OCI-LY1 (cell line): ENCODE data around the gene ACTL8.

ENCODE experiments used
- H2AFZ ChIP-seq: fragments of 200-600 bp; sonication (generic), shearing (Covaris generic); 2 replicates; pipeline ENCODE4 v1.6.0; 2014; ENCODE audit warnings: antibody characterized with exemption, mild to moderate bottlenecking, low read length
- H3F3A ChIP-seq: fragments of 200-600 bp; sonication (generic), shearing (Covaris generic); 2 replicates; pipeline ENCODE4 v1.6.0; 2014; ENCODE audit warnings: mild to moderate bottlenecking, antibody characterized with exemption, low read length, moderate library complexity; ENCODE audit not compliant: insufficient read depth
- H3K27ac ChIP-seq: fragments of 200-600 bp; sonication (generic); 2 replicates; pipeline ENCODE4 v1.5.1; 2014; ENCODE audit warnings: low read length, mixed run types, mild to moderate bottlenecking, low read depth; ENCODE audit not compliant: poor library complexity, severe bottlenecking
- H3K27me3 ChIP-seq: fragments of 200-600 bp; sonication (generic); 2 replicates; pipeline ENCODE4 v1.6.0; 2014; ENCODE audit warnings: antibody characterized with exemption, mild to moderate bottlenecking, low read length, moderate library complexity; ENCODE audit not compliant: insufficient read depth
- H3K36me3 ChIP-seq: fragments of 200-600 bp; sonication (generic); 2 replicates; pipeline ENCODE4 v1.6.1; 2014; ENCODE audit warnings: mild to moderate bottlenecking, antibody characterized with exemption, low read length, moderate library complexity, mixed read lengths; ENCODE audit not compliant: insufficient read depth
- H3K4me1 ChIP-seq: fragments of 200-600 bp; sonication (generic); 2 replicates; pipeline ENCODE4 v1.5.1; 2014; ENCODE audit warnings: mild to moderate bottlenecking, low read length, moderate library complexity; ENCODE audit not compliant: insufficient read depth, severe bottlenecking
- H3K4me2 ChIP-seq: fragments of 200-600 bp; sonication (generic), shearing (Covaris generic); 2 replicates; pipeline ENCODE4 v1.6.1; 2014; ENCODE audit warnings: low read length
- H3K4me3 ChIP-seq: fragments of 200-600 bp; sonication (generic); 2 replicates; pipeline ENCODE4 v1.5.1; 2014; ENCODE audit warnings: low read length, low read depth, mild to moderate bottlenecking, mixed read lengths; ENCODE audit not compliant: poor library complexity, severe bottlenecking
- H3K79me2 ChIP-seq: fragments of 200-600 bp; shearing (Covaris generic); 2 replicates; pipeline ENCODE4 v1.6.1; 2016; ENCODE audit warnings: mixed run types, low read length, mixed read lengths; ENCODE audit not compliant: insufficient read depth
- H3K9ac ChIP-seq: fragments of 200-600 bp; sonication (generic), shearing (Covaris generic); 2 replicates; pipeline ENCODE4 v1.6.1; 2014; ENCODE audit warnings: mild to moderate bottlenecking, low read length, mixed read lengths
- H3K9me2 ChIP-seq: fragments of 200-600 bp; sonication (generic), shearing (Covaris generic); 2 replicates; pipeline ENCODE4 v1.6.1; 2014; ENCODE audit warnings: low read depth, mild to moderate bottlenecking, low read length, mixed read lengths
- H3K9me3 ChIP-seq: fragments of 200-600 bp; shearing (Covaris generic); 2 replicates; pipeline ENCODE4 v1.6.1; 2014; ENCODE audit warnings: low read length, mixed read lengths
- H4K20me1 ChIP-seq: fragments of 200-600 bp; sonication (generic), shearing (Covaris generic); 2 replicates; pipeline ENCODE4 v1.6.0; 2016; ENCODE audit warnings: mild to moderate bottlenecking, low read length; ENCODE audit not compliant: insufficient read depth
- EZH2 ChIP-seq: fragments of 200-600 bp; sonication (generic), shearing (Covaris generic); IDR thresholded peaks from 2 replicates; pipeline ENCODE4 v1.8.0; 2017; ENCODE audit warnings: borderline replicate concordance, mixed run types, mild to moderate bottlenecking, antibody characterized with exemption, low read length, moderate library complexity, mixed read lengths
- TF ChIP-seq, protein P1 (sequence below): fragments of 200-600 bp; sonication (generic), shearing (Covaris generic); IDR thresholded peaks from 2 replicates; pipeline ENCODE4 v1.5.1; 2017; ENCODE audit warnings: mild to moderate bottlenecking, antibody characterized with exemption, low read length, moderate library complexity, mixed read lengths

The ACTL8 gene

DNA sequence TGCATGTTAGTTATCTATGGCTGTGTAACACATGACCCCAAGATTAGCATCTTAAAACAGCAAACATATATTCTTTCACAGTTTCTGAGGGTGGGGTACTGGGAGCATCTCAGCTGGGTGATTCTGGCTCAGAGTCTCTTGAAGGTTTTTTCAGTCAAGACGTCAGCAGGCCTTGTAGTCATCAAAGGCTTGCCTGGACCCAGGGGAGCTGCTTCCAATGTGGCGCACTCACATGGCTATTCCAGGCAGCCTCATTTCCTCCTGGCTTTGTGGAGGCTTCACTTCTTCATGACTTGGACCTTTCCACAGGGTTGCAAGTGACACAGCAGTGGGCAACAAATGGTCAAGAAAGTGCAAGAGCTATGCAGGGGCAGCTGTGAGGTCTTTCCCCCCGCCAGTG is 114.7 kb downstream of the ACTL8 start:
- H3K4me2 ChIP-seq: no peak overlapping the region
- no peak overlapping the region for H3K4me3 ChIP-seq
- no peaks in the 10 kb centered on the region for H3F3A ChIP-seq
- H3K9me2 ChIP-seq: no peaks in the 10 kb centered on the region
- no peaks in the 10 kb centered on the region for H4K20me1 ChIP-seq
- H3K9me3 ChIP-seq: no peaks in the 10 kb centered on the region
- H3K79me2 ChIP-seq: no peaks in the 10 kb centered on the region
- no peak overlapping the region for H3K27ac ChIP-seq
- no peaks in the 10 kb centered on the region for H3K27me3 ChIP-seq
- no peaks in the 10 kb centered on the region for H3K36me3 ChIP-seq
- TF ChIP-seq, protein P1, sequence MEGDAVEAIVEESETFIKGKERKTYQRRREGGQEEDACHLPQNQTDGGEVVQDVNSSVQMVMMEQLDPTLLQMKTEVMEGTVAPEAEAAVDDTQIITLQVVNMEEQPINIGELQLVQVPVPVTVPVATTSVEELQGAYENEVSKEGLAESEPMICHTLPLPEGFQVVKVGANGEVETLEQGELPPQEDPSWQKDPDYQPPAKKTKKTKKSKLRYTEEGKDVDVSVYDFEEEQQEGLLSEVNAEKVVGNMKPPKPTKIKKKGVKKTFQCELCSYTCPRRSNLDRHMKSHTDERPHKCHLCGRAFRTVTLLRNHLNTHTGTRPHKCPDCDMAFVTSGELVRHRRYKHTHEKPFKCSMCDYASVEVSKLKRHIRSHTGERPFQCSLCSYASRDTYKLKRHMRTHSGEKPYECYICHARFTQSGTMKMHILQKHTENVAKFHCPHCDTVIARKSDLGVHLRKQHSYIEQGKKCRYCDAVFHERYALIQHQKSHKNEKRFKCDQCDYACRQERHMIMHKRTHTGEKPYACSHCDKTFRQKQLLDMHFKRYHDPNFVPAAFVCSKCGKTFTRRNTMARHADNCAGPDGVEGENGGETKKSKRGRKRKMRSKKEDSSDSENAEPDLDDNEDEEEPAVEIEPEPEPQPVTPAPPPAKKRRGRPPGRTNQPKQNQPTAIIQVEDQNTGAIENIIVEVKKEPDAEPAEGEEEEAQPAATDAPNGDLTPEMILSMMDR: no peak
- no peak for TF ChIP-seq EZH2
- no peak overlapping the region for H2AFZ ChIP-seq
- H3K9ac ChIP-seq: no peak overlapping the region
- H3K4me1 ChIP-seq: no peaks in the 10 kb centered on the region

DNA sequence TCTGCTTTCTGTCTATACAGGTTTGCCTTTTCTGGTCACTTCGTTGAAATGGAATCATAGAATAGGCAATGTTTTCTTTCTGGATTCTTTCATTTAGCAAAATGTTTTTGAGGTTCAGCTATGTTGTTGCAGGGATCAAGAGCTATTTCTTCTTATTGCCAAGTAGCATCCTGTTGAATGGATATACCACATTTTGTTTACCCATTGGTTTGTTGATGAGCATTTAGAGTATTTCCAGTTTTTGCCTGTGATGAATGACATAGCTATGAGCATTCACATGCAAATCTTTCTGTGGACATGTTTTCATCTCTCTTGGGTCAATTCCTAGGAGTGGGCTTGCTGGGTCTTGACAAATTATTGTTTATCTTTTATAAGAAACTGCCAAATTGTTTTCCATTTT is 115.5 kb downstream of the ACTL8 start:
- H3K27ac ChIP-seq: no peak overlapping the region
- no peak overlapping the region for H3K4me2 ChIP-seq
- TF ChIP-seq, protein P1: no peak
- no peak for TF ChIP-seq EZH2
- no peaks in the 10 kb centered on the region for H3F3A ChIP-seq
- no peaks in the 10 kb centered on the region for H3K36me3 ChIP-seq
- H3K9me3 ChIP-seq: no peaks in the 10 kb centered on the region
- H2AFZ ChIP-seq: no peak overlapping the region
- H3K4me3 ChIP-seq: no peak overlapping the region
- no peaks in the 10 kb centered on the region for H3K27me3 ChIP-seq
- H3K79me2 ChIP-seq: no peaks in the 10 kb centered on the region
- H3K9ac ChIP-seq: no peak overlapping the region
- no peaks in the 10 kb centered on the region for H4K20me1 ChIP-seq
- no peaks in the 10 kb centered on the region for H3K4me1 ChIP-seq
- no peaks in the 10 kb centered on the region for H3K9me2 ChIP-seq

DNA sequence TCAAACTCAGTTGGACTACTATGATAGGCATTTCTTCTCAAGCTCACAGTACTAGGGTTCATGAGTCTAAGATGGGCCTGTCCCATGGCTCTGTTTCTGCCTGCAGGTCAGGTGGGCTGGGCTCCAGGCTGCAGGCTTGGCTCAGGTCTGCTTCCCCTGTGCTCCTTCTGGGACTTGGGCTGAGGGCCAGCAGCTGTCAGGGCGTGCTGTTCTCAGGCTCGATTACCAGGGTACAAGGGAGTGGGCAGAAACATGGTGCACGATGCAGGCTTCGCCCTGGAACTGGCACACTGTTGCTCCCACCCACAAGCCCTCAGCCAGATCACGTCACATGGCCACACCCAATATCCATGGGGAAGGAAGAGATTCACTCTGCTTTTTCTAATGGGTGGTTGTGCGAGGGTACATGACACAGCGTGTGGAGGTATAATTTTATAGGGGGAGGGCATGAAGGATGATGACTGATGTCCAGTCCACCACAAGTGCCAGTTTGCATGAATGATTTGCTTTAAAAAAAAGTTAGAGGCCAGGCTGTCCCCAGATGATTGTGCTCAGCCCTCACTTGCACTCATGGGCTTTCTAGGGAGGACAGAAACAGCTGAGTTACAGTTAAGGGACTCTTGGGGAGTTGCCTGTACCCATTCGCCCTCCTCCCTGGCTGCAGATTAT is 118.0 kb downstream of the ACTL8 start:
- no peaks in the 10 kb centered on the region for H3K36me3 ChIP-seq
- H3K79me2 ChIP-seq: no peaks in the 10 kb centered on the region
- H3K9me3 ChIP-seq: no peaks in the 10 kb centered on the region
- no peaks in the 10 kb centered on the region for H3K4me1 ChIP-seq
- H3F3A ChIP-seq: no peaks in the 10 kb centered on the region
- no peak overlapping the region for H3K27ac ChIP-seq
- H2AFZ ChIP-seq: no peak overlapping the region
- H3K9me2 ChIP-seq: no peaks in the 10 kb centered on the region
- no peaks in the 10 kb centered on the region for H3K27me3 ChIP-seq
- H3K4me2 ChIP-seq: no peak overlapping the region
- no peak overlapping the region for H3K9ac ChIP-seq
- TF ChIP-seq, protein P1: no peak
- no peak for TF ChIP-seq EZH2
- H3K4me3 ChIP-seq: no peak overlapping the region
- H4K20me1 ChIP-seq: no peaks in the 10 kb centered on the region
